Measurements from ENCODE around the gene DGCR6L.
"Not testable (repeated sequence)": the region's sequence is repeated elsewhere in the genome, so short reads cannot be mapped to it uniquely, and the experiment has no call there.

Gene DGCR6L

GRCh38 chr22:20325996-20326395 is 6.1 kb upstream of the DGCR6L start:
- not testable (repeated sequence) for DNase-seq (ENCODE audit: low spot score)

- DNase-seq (ENCODE audit: low spot score): no peak
Measured at GRCh38 chr22:20324139-20324516, 4.3 kb upstream of the DGCR6L start.

GRCh38 chr22:20321552-20322211 is 1.8 kb upstream of the DGCR6L start:
- not testable (repeated sequence) for DNase-seq (ENCODE audit: low spot score)

GRCh38 chr22:20320659-20321551 is 1.0 kb upstream of the DGCR6L start:
- not testable (repeated sequence) for DNase-seq (ENCODE audit: low spot score)

GRCh38 chr22:20319041-20319744 is 667 bp downstream of the DGCR6L start:
- no peak for DNase-seq (ENCODE audit: low spot score)

GRCh38 chr22:20318043-20318688 is 1.7 kb downstream of the DGCR6L start:
- DNase-seq (ENCODE audit: low spot score): not testable (repeated sequence)

GRCh38 chr22:20317402-20318042 is 2.3 kb downstream of the DGCR6L start:
- peak; percentile 32 for DNase-seq (ENCODE audit: low spot score)

- DNase-seq (ENCODE audit: low spot score): no peak
Measured at GRCh38 chr22:20316844-20317401, 2.9 kb downstream of the DGCR6L start.

- DNase-seq (ENCODE audit: low spot score): no peak
Measured at GRCh38 chr22:20316217-20316843, 3.5 kb downstream of the DGCR6L start.

- no peak for DNase-seq (ENCODE audit: low spot score)
Measured at GRCh38 chr22:20315337-20316216, 4.3 kb downstream of the DGCR6L start.

GRCh38 chr22:20314741-20315336 is 5.0 kb downstream of the DGCR6L start:
- DNase-seq (ENCODE audit: low spot score): not testable (repeated sequence)

- not testable (repeated sequence) for DNase-seq (ENCODE audit: low spot score)
Measured at GRCh38 chr22:20314206-20314605, 5.7 kb downstream of the DGCR6L start.

GRCh38 chr22:20313306-20314077 is 6.4 kb downstream of the DGCR6L start:
- not testable (repeated sequence) for DNase-seq (ENCODE audit: low spot score)

GRCh38 chr22:20312396-20313191 is 7.3 kb downstream of the DGCR6L start:
- no peak for DNase-seq (ENCODE audit: low spot score)

- not testable (repeated sequence) for DNase-seq (ENCODE audit: low spot score)
Measured at GRCh38 chr22:20311249-20312062, 8.4 kb downstream of the DGCR6L start.

- DNase-seq (ENCODE audit: low spot score): not testable (repeated sequence)
Measured at GRCh38 chr22:20310773-20311172, 9.1 kb downstream of the DGCR6L start.

GRCh38 chr22:20310180-20310579 is 9.7 kb downstream of the DGCR6L start:
- DNase-seq (ENCODE audit: low spot score): not testable (repeated sequence)
